SH-SY5Y (cell line): Measurements from ENCODE around the gene ALX1.

Experiments
- GATA2 ChIP-seq: IDR thresholded peaks from 2 replicates; pipeline ENCODE4 v1.6.1; 2011; ENCODE audit warnings: mild to moderate bottlenecking, low read depth, low read length
- GATA3 ChIP-seq: IDR thresholded peaks from 2 replicates; pipeline ENCODE4 v1.6.1; 2011; ENCODE audit warnings: low read depth, mild to moderate bottlenecking, low read length, moderate library complexity

ALX1 gene

DNA sequence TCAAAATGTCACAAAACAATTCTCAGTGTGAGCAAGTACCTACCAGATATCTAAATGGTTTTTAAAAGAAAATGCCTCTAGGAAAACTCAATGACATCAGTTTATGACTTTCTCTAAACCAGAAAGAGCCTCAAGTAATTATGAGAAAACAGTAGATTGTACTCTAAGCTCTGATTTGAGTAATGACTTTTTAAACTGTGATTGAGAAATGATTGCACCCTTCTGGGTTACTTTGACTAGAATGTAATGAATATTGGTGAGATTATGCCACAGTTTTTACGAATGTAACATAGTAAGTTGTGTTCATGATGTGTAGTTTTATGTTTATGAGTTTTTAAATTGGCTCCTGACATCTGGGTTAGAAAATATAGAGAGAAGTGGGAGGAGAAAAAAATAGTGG, 68.8 kb downstream of the ALX1 start:
- TF ChIP-seq GATA3 (no peak), GATA2 (no peak)

DNA sequence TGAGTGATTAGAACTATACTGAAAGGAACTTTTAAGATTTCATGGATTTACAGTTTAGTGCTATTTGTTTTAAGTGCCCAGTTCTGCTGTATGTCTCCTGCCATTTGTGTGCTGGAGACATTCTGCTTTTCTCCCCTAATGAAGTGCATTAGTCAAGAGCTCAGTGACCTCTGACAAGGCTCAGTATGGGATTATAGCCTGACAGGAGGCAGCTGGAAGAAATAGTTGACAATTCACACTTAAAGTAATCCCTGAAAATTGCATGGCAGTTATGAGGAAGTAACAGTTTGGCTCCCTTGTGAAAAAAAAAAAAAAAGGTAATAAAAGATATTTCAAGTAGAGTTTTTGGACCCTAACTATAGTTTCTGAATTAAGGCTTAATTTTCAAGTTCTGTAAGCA, 70.3 kb downstream of the ALX1 start:
- TF ChIP-seq GATA3 (no peak), GATA2 (no peak)
